LNCaP clone FGC (cell line): ENCODE data around the gene CCNO.

Experiments
- DNase-seq: peaks from one replicate; pipeline ENCODE4 v3.0.0-alpha.2; 2011; ENCODE audit warnings: low read depth
- H3K4me3 ChIP-seq: 2 replicates; pipeline ENCODE4 v1.5.1; 2011; ENCODE audit warnings: mild to moderate bottlenecking, low read depth, low read length, control low read depth
- CTCF ChIP-seq: IDR thresholded peaks from 2 replicates; pipeline ENCODE4 v1.5.1; 2012; ENCODE audit warnings: mild to moderate bottlenecking; ENCODE audit not compliant: control insufficient read depth, insufficient read depth; ENCODE audit errors: extremely low read depth

CCNO gene

GRCh38 chr5:55222985-55223811 lies 10.2 kb downstream of the CCNO start:
- DNase-seq: no peak
- H3K4me3 ChIP-seq: no peak overlapping the region

DNA sequence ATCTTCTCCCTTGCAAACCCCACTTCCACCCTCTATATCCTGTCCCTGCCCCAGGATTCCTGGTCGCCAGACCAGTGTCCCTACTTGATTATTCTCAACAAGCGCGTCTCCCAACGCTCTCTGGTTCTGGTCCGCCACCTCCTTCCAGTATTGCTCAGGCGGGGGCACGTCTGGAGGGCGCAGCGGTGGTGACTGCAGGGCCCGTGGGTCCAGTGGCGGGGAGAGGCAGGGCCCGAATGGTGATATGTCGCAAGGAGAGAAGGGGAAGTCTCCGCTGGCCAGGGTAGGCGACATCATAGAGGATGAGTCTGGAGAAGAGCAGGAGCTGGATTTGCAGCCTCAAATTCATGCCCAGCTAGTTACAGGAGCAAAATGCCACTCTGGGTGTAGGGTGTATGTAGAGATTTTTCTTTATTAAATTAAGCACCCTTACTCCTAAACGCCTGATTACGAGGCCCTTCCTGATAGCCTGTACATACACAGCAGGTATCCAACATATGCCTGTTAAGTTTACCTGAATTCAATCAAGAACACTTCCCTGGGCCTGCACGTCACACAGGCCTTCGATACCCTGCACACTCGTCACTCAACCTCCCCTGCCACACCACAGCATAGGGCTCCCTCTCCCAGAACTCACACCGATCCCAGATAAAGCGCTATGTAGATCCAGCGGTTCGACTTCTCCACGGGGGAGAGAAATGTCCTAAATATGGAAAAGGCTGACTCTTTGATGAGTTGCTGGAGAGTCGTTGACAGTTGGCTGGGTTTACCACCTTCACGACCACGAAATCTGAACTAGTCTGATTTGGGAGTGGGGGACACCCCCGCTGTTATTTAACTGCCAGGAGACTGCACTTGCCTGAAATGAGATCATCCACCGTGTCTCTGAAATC lies 11.1 kb downstream of the CCNO start:
- no peak for TF ChIP-seq CTCF
- no peak overlapping the region for H3K4me3 ChIP-seq
- no peak for DNase-seq

More at GRCh38 chr5:55222985-55223811, 10.2 kb downstream of the CCNO start:
- TF ChIP-seq CTCF: no peak

GRCh38 chr5:55220433-55221185 lies 12.8 kb downstream of the CCNO start:
- TF ChIP-seq CTCF: no peak
- DNase-seq: no peak
- no peak overlapping the region for H3K4me3 ChIP-seq

- TF ChIP-seq CTCF: no peak
- no peak for DNase-seq
- no peak overlapping the region for H3K4me3 ChIP-seq
These were observed 13.6 kb downstream of the CCNO start for GRCh38 chr5:55219770-55220169.

- DNase-seq: peak; percentile 91
- peak overlapping the region; percentile 19; the same call in 1 of the 2 replicates for H3K4me3 ChIP-seq
These were observed 14.4 kb downstream of the CCNO start for GRCh38 chr5:55218967-55219366.

More at GRCh38 chr5:55218967-55219366, 14.4 kb downstream of the CCNO start:
- TF ChIP-seq CTCF: no peak
